ENCODE results near the gene OSR1.

The OSR1 gene

DNA sequence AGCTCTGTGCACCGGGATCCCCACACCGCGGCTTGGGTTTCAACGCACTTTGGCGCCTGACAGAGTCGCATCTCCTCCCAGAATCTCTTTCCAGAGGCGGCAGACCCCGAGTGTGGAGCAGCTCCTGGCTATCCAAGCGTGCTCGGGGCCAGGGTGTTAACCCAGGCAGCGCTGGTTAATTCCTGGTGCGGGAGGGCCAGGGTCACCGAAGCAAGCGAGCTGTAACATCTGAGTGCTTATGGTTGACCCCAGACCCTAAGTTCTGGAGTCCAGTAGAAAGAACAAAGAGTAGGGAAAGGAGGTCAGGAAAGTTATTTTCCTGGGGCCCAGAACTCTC is 566 bp upstream of the OSR1 start:
- DNase-seq (ENCODE audit: low spot score) = no peak

GRCh38 chr2:19357402-19358241 is 801 bp downstream of the OSR1 start:
- no peak for DNase-seq (ENCODE audit: low spot score)

DNA sequence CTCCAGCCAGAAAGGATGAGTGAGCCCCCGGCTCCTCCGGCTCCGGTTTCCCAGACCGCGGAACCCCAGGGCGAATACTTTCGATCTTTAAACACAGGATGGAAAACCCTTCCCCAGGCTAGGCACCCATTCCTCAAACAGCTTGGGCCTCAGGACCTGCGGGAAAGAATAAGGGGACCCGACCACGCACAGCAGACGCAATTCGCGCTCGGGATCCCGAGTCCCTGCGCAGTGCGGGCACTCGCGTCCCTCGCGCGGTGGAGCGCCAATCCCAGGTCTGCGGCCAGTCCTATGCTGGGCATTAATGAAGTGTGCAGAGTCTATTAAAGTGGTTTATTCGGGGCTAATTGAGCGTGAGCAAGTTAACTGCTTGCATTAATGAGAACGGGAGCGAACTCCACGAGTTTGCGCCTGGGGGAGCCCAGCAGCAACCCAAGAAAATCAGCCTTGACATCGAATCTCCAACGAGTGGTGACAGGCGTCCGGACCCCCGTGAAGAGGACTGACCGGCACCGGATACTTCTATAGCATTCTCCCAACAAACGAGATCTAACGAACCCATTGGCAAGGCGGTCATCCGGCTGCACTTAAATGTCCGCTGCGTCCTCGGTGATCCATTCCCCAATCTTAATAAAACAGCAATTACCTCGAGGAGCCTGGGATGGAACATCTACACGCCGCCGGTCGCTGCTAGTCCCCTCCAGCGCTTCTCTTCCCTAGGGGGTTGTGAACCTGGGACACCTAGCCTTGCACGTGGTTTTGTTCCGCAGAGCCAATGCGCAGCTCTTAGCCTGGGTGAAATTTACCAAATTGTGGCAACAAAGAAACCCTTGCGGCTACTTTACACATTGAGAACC is 1.6 kb downstream of the OSR1 start:
- DNase-seq (ENCODE audit: low spot score) = no peak

- DNase-seq (ENCODE audit: low spot score) = no peak
Measured at GRCh38 chr2:19355931-19356544, 2.4 kb downstream of the OSR1 start.

- DNase-seq (ENCODE audit: low spot score) = no peak
Measured at GRCh38 chr2:19355416-19355821, 3.0 kb downstream of the OSR1 start.

GRCh38 chr2:19355014-19355405 is 3.4 kb downstream of the OSR1 start:
- no peak for DNase-seq (ENCODE audit: low spot score)

- no peak for DNase-seq (ENCODE audit: low spot score)
Measured at GRCh38 chr2:19353721-19354050, 4.7 kb downstream of the OSR1 start.

- no peak for DNase-seq (ENCODE audit: low spot score)
Measured at GRCh38 chr2:19352946-19353720, 5.3 kb downstream of the OSR1 start.

DNA sequence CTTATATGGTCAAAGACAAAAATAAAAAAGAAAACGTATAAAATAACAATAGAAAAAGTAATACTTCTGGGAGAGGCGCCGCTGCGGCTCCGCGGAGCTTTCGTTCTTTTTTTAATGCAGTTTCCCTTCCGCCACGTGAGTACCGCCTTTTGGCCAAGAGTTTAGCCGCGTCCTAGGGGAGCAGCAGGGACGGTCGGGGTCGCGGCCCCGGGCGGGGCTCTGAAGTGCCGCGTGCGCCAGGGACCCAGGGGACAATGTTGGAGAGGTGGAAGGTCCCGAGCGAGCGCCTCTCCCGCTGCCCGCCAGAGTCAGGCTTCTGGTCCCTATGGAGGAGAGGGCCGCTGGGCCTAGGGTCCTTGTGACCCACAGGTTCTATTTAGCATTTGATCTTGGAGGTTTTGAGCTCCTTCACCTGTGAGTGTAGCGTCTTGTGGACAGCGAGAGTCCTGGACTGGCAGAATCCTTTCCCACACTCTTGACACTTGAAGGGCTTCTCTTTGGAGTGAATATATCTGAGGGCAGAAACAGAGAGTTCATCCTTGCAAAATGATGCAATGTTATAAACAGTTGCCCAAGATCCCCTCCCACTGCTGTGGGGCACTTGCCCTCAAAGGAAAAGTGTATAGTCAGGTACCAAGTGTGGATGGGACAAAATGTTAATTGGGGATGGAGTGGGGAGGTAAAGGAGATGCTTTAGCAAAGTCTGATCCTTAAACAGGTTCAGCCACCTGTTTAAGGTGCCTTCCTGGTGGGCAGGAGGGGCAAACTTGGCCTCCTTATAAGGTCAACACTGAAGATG is 6.3 kb downstream of the OSR1 start:
- no peak for DNase-seq (ENCODE audit: low spot score)

DNA sequence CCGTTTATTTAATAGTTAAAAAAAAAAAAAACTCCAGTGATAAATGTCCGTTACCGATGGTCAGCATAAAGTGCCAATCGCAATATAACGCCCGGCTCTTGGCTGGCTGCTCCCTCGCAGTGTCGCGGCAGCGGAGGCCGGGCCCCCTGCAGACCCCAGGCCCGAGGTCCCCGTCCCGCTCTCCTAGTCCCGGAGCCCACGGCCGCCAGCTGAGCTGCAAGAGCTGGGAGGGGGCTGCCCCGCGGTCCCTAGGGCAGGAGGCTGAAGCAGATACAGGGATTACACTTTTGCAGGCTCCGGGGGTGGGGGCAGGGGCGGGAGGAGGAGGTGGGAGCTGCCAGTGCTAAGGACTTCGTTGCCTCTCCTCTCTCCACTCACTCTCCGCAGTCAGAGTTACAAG is 6.9 kb downstream of the OSR1 start:
- DNase-seq (ENCODE audit: low spot score) = no peak

DNA sequence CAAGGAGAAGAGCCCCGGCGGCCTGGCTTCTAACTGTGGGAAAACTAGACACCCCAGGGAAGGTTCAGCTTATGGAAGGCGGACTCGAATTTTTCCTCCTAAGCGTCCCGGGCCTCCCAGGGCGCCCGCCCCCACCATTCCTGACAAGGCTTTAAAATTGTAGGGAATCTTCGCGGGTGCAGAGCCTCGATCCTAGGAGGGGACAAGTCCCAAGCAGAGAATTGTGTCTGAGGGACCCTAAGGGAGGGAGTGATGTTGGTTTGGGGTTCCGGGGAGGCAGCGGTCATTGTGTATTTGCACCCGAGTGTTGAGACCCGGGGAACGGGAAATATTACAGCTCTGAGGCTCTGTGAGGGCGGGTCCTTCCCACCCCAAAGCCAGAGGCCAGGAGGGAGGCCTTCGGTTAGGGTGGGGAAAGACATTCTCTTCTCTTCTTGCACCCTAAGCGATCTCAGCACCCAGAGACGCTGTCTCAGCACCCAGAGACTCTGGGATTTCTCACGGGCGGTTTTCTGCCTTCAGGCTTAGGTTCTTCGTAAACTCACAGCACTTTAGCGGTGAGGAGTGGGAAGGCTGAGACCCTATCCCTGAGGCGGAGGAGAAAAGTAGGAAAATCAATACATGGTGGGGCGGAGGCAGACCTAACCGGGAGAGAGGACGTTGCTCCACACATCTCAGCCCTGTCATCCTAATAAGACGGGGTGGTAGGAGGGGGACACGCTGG is 7.6 kb downstream of the OSR1 start:
- peak; percentile 55 for DNase-seq (ENCODE audit: low spot score)

DNA sequence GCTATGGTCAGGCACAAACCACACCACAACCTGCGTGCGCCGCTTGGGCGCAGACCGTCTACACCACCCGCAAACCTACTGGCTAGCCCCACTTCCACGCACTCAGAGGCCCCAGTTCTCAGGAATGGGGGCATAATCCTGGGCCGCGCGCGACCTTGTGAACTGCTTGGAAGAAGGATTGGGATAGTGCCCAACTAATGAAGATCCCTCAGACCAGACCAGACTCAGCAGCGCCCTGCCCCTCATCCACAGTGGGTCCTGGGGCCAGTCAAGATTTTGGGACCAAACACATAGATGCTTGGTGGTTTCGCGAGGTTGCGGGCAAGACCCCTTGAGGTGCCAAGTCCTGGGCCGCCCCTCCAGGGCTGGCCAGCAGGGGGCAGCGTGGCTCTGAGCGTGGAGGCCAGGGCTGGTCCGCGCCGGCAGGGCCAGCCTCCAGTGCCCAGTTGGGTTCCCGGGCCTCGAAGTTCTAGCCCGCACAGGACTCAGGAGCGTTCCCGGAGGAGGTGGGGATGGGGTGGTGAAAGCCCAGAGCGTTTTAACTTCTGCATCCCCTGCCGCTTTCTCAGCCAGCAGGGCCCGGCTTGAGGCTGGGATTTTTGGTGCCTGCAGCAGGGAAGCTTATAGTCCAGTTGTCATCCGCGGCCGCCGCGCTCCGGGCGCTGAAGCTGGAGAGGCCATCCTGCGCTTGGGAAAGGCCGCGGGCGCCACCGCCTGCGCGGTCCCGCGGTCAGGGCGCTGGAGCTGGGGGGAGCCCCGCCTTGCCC is 8.3 kb downstream of the OSR1 start:
- peak; percentile 70 for DNase-seq (ENCODE audit: low spot score)

DNA sequence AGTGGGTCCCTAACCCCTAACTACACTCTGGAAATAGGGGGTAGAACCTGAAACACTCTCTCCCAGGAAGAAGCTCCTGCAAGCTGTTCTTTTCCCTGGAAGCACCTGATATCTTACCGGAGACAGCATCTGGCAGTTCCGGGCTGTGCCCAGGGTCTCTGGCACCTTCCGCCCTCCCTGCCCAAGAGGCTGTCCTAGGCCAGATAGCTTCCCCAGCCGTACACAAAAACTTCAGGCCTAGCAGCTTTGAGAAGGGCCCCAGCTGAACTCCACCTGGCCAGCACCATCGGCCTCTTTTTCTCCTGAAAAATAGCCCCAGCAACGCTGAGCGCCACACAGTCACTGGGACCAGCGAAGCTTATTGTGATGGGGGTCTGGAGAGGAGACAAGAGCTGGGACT is 9.7 kb downstream of the OSR1 start:
- no peak for DNase-seq (ENCODE audit: low spot score)

- peak; percentile 88 for DNase-seq (ENCODE audit: low spot score)
Measured at GRCh38 chr2:19347619-19348562, 10.5 kb downstream of the OSR1 start.

DNA sequence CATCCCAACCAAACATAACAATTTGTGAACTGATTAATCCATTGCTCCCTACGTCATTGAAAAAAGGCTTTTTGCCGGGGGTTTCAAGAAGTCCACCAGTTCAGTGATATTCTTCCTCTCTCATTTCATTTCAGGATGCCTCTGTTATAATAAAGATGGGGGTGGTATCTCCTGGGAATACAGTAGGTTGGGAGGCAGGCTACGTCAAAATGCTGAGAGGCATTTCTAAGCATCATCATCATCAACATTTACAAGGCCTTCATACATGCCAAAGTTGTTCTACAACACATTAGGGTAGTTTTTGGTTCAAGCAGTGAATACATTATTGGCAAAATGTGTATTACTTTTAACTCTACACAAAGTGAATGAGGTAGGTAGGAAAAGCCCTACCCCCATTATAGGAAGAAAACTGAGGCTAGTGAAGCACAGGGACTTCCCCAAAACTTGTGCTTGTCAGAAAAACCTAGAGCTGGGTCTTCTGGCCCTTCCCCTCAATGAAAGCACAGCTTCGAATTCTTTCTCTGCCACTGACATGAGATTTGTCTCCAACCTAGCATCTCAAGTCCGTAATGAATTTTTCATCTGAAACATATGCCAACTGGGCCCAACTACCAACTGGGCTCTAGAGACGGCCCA is 11.3 kb downstream of the OSR1 start:
- DNase-seq (ENCODE audit: low spot score) = no peak

DNA sequence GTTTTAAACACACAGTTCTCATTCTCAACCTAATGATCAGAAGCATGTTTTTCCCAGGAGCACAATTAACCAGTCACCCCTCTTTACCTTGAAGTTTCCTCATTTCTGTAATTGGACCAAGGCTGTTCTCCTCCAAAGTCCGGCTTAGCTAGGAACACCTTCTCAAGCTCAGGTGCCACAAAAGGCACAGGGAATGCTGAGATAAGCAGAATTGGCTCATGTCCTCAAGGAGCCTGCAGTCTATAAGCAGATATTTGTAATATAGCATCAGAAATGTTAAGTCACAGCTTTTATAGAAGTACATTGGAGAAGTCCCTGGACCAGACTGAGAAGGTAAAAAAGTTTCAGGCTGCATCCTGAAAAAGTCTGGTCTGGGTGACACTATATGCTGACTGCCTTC is 20.7 kb downstream of the OSR1 start:
- no peak for DNase-seq (ENCODE audit: low spot score)

DNA sequence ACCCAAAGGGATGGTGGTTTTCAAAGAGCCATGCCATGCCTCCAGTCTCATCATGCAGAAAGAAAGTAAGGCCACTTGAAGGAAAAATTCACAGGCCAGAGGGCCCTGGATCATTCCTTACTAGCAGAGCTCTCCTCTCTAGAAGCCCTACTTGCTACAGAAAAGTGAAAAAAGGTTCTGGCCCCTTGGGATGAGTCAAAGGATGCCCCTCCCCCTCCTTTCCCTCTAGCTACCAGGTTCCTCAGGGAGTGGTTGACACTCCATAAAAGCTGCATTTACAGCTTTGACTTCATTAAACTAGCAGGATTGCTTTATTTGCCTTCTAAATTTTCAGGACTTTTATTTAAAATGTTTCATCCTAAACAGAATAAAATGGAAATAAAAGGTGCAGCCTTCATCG is 21.2 kb downstream of the OSR1 start:
- no peak for DNase-seq (ENCODE audit: low spot score)

GRCh38 chr2:19336781-19337180 is 21.6 kb downstream of the OSR1 start:
- no peak for DNase-seq (ENCODE audit: low spot score)

All from HuH-7.5 (cell line).